Neutrophil (primary cell): ENCODE measurements around the gene RNPS1.
"Not testable (repeated sequence)": the region's sequence is repeated elsewhere in the genome, so short reads cannot be mapped to it uniquely, and the experiment has no call there.

Source experiments
- H3K27ac ChIP-seq: fragments of 200-600 bp; sonication (generic); 2 replicates; pipeline ENCODE4 v1.5.1; 2016; ENCODE audit warnings: mild to moderate bottlenecking, moderate library complexity
- H3K27me3 ChIP-seq: fragments of 200-600 bp; sonication (generic); 2 replicates; pipeline ENCODE4 v1.6.0; 2016; ENCODE audit warnings: mild to moderate bottlenecking
- H3K36me3 ChIP-seq: fragments of 200-600 bp; sonication (generic); 2 replicates; pipeline ENCODE4 v1.5.1; 2017
- H3K4me1 ChIP-seq, 2 experiments: fragments of 200-600 bp in 1 of 2; sonication (generic) in 1 of 2; 1 replicate in 1 of 2; 2 replicates in 1 of 2; pipeline versions ENCODE4 v1.5.1 to v1.6.1; 2013 to 2016; ENCODE audit warnings: low read depth in 1 of 2, low read length in 1 of 2, mild to moderate bottlenecking in 1 of 2, moderate library complexity in 1 of 2; ENCODE audit not compliant: control insufficient read depth in 1 of 2, insufficient read depth in 1 of 2
- H3K4me3 ChIP-seq, 2 experiments: fragments of 200-600 bp in 1 of 2; sonication (generic) in 1 of 2; 1 replicate in 1 of 2; 2 replicates in 1 of 2; pipeline ENCODE4 v1.5.1; 2013 to 2016; ENCODE audit warnings: low read depth in 1 of 2, low read length in 1 of 2, mild to moderate bottlenecking in 1 of 2, moderate library complexity in 1 of 2
- H3K9me3 ChIP-seq: fragments of 200-600 bp; sonication (generic); 2 replicates; pipeline ENCODE4 v1.5.1; 2016
- CTCF ChIP-seq: fragments of 200-600 bp; sonication (generic); IDR thresholded peaks from 2 replicates; pipeline ENCODE4 v1.5.1; 2016; ENCODE audit warnings: antibody characterized with exemption

Gene RNPS1

GRCh38 chr16:2243031-2243528 lies 24.8 kb downstream of the RNPS1 start:
- H3K36me3 ChIP-seq, result peaks cover 68% of the 10 kb centered on the region
- H3K27ac ChIP-seq, result no peak overlapping the region
- no peak overlapping the region for H3K4me3 ChIP-seq
- no peaks in the 10 kb centered on the region for H3K9me3 ChIP-seq
- no peaks in the 10 kb centered on the region for H3K4me1 ChIP-seq
- peaks cover 11% of the 10 kb centered on the region for H3K27me3 ChIP-seq
- TF ChIP-seq CTCF, result no peak

- H3K4me1 ChIP-seq, result no peaks in the 10 kb centered on the region
- H3K9me3 ChIP-seq, result no peaks in the 10 kb centered on the region
- H3K36me3 ChIP-seq, result peaks cover 68% of the 10 kb centered on the region
- H3K27ac ChIP-seq, result no peak overlapping the region
- no peak overlapping the region for H3K4me3 ChIP-seq
- no peak for TF ChIP-seq CTCF
- peaks cover 16% of the 10 kb centered on the region for H3K27me3 ChIP-seq
Measured at GRCh38 chr16:2242598-2242997, 25.3 kb downstream of the RNPS1 start.

- peaks cover 63% of the 10 kb centered on the region for H3K36me3 ChIP-seq
- H3K4me1 ChIP-seq, result not testable (repeated sequence)
Measured at GRCh38 chr16:2240331-2240730, 27.6 kb downstream of the RNPS1 start.

GRCh38 chr16:2238838-2239675 lies 28.9 kb downstream of the RNPS1 start:
- no peak overlapping the region for H3K4me3 ChIP-seq
- H3K27ac ChIP-seq, result no peak overlapping the region
- H3K4me1 ChIP-seq, result no peaks in the 10 kb centered on the region
- TF ChIP-seq CTCF, result no peak
- peaks cover 63% of the 10 kb centered on the region for H3K36me3 ChIP-seq
- peaks cover 45% of the 10 kb centered on the region for H3K27me3 ChIP-seq
- H3K9me3 ChIP-seq, result no peaks in the 10 kb centered on the region

More at GRCh38 chr16:2240331-2240730, 27.6 kb downstream of the RNPS1 start:
- not testable (repeated sequence) for H3K27ac ChIP-seq, H3K4me3 ChIP-seq, H3K9me3 ChIP-seq
- peaks cover 39% of the 10 kb centered on the region for H3K27me3 ChIP-seq

GRCh38 chr16:2238150-2238837 lies 29.6 kb downstream of the RNPS1 start:
- no peak for TF ChIP-seq CTCF
- H3K4me3 ChIP-seq, result no peak overlapping the region
- H3K4me1 ChIP-seq, result no peaks in the 10 kb centered on the region
- H3K27me3 ChIP-seq, result peaks cover 45% of the 10 kb centered on the region
- no peak overlapping the region for H3K27ac ChIP-seq
- no peaks in the 10 kb centered on the region for H3K9me3 ChIP-seq
- H3K36me3 ChIP-seq, result peaks cover 66% of the 10 kb centered on the region
